Liver (tissue), 9 donors: ENCODE results near the gene STRBP. TPM values are rescaled to one million over a fixed set of nuclear protein-coding genes. Genes with fewer than 3 reads are reported as not detected.

Source experiments
- DNase-seq: peaks from one replicate; pipeline ENCODE4 v3.0.0-alpha.2; 2017; ENCODE audit warnings: low spot score
- H3K27ac ChIP-seq, 2 donors: one replicate each; pipeline ENCODE4 v1.7.0; 2013; ENCODE audit warnings: inconsistent platforms in 2 of 2, low read length in 2 of 2, control low read depth in 1 of 2, low read depth in 1 of 2, mild to moderate bottlenecking in 1 of 2
- H3K27me3 ChIP-seq, 4 donors: one replicate each; pipeline versions ENCODE4 v1.6.1 to v1.7.0; 2013; ENCODE audit warnings: low read length in 3 of 4, inconsistent platforms in 1 of 4, mild to moderate bottlenecking in 1 of 4, moderate library complexity in 1 of 4; ENCODE audit not compliant: control insufficient read depth in 4 of 4, insufficient read depth in 4 of 4
- H3K36me3 ChIP-seq, 4 donors: one replicate each; pipeline versions ENCODE4 v1.6.1 to v1.7.0; 2013; ENCODE audit warnings: low read length in 3 of 4, mild to moderate bottlenecking in 3 of 4, low read depth in 1 of 4, moderate library complexity in 1 of 4; ENCODE audit not compliant: control insufficient read depth in 4 of 4, insufficient read depth in 3 of 4
- H3K4me1 ChIP-seq, 4 donors: one replicate each; pipeline versions ENCODE4 v1.6.1 to v1.7.0; 2013; ENCODE audit warnings: low read length in 3 of 4, mild to moderate bottlenecking in 3 of 4, moderate library complexity in 1 of 4; ENCODE audit not compliant: control insufficient read depth in 4 of 4, insufficient read depth in 4 of 4
- H3K4me3 ChIP-seq, 3 donors: one replicate each; pipeline versions ENCODE4 v1.6.1 to v1.7.0; 2013; ENCODE audit warnings: low read length in 3 of 3, control low read depth in 1 of 3, low read depth in 1 of 3, mild to moderate bottlenecking in 1 of 3
- H3K9ac ChIP-seq, 2 donors: one replicate each; pipeline ENCODE4 v1.7.0; 2013; ENCODE audit warnings: low read length in 2 of 2, mild to moderate bottlenecking in 2 of 2, moderate library complexity in 2 of 2, control low read depth in 1 of 2, low read depth in 1 of 2
- H3K9me3 ChIP-seq, 4 donors: one replicate each; pipeline versions ENCODE4 v1.6.1 to v1.7.0; 2013; ENCODE audit warnings: low read length in 3 of 4; ENCODE audit not compliant: control insufficient read depth in 4 of 4
- ATF3 ChIP-seq: IDR thresholded peaks from 2 replicates; pipeline ENCODE4 v1.6.1; 2016; ENCODE audit warnings: antibody characterized with exemption
- CTCF ChIP-seq: fragments of 150-350 bp; IDR thresholded peaks from 2 replicates; pipeline ENCODE4 v1.5.1; 2017; ENCODE audit warnings: improper control_type of control experiment, low read depth, low read length; ENCODE audit not compliant: missing input control
- EGR1 ChIP-seq, 2 donors: IDR thresholded peaks; 2 replicates each; pipeline ENCODE4 v1.6.1; 2016 to 2018; ENCODE audit warnings: antibody characterized with exemption in 2 of 2, low read depth in 2 of 2
- FOXA1 ChIP-seq: IDR thresholded peaks from 2 replicates; pipeline ENCODE4 v1.6.1; 2016; ENCODE audit warnings: antibody characterized with exemption
- FOXA2 ChIP-seq: IDR thresholded peaks from 2 replicates; pipeline ENCODE4 v1.6.1; 2016; ENCODE audit warnings: antibody characterized with exemption
- GABPA ChIP-seq, 2 donors: IDR thresholded peaks in 1 of 2; conservative IDR thresholded peaks in 1 of 2; 2 replicates each; pipeline ENCODE4 v1.6.1; 2016; ENCODE audit warnings: antibody characterized with exemption in 2 of 2, mild to moderate bottlenecking in 1 of 2, moderate library complexity in 1 of 2
- HNF4A ChIP-seq, 2 donors: conservative IDR thresholded peaks; 2 replicates each; pipeline ENCODE4 v1.6.1; 2016; ENCODE audit warnings: antibody characterized with exemption in 2 of 2, mild to moderate bottlenecking in 2 of 2
- HNF4G ChIP-seq: IDR thresholded peaks from 2 replicates; pipeline ENCODE4 v1.6.1; 2016; ENCODE audit warnings: antibody characterized with exemption
- JUND ChIP-seq, 2 donors: IDR thresholded peaks; 2 replicates each; pipeline ENCODE4 v1.6.1; 2016; ENCODE audit warnings: antibody characterized with exemption in 2 of 2
- MAX ChIP-seq: IDR thresholded peaks from 2 replicates; pipeline ENCODE4 v1.6.1; 2016; ENCODE audit warnings: antibody characterized with exemption
- NR2F2 ChIP-seq: IDR thresholded peaks from 2 replicates; pipeline ENCODE4 v1.6.1; 2016; ENCODE audit warnings: antibody characterized with exemption
- RAD21 ChIP-seq, 2 donors: IDR thresholded peaks; 2 replicates each; pipeline ENCODE4 v1.6.1; 2016; ENCODE audit warnings: antibody characterized with exemption in 2 of 2, mild to moderate bottlenecking in 2 of 2
- REST ChIP-seq: IDR thresholded peaks from 2 replicates; pipeline ENCODE4 v1.6.1; 2016; ENCODE audit warnings: antibody characterized with exemption, mild to moderate bottlenecking
- RXRA ChIP-seq, 2 donors: IDR thresholded peaks; 2 replicates each; pipeline ENCODE4 v1.6.1; 2017 to 2018; ENCODE audit warnings: antibody characterized with exemption in 2 of 2, mild to moderate bottlenecking in 1 of 2
- SP1 ChIP-seq: IDR thresholded peaks from 2 replicates; pipeline ENCODE4 v1.6.1; 2018; ENCODE audit warnings: antibody characterized with exemption, mild to moderate bottlenecking
- TAF1 ChIP-seq: conservative IDR thresholded peaks from 2 replicates; pipeline ENCODE4 v1.6.1; 2016; ENCODE audit warnings: antibody characterized with exemption, mild to moderate bottlenecking
- YY1 ChIP-seq: IDR thresholded peaks from 2 replicates; pipeline ENCODE4 v1.6.1; 2016; ENCODE audit warnings: antibody characterized with exemption, mild to moderate bottlenecking
- WGBS: extraction: QIAGEN DNeasy Blood & Tissue Kit; methylation state at CpG from one replicate; pipeline ENCODE4 v1.1.7; 2013; 5-methylcytosine and 5-hydroxymethylcytosine counted together
- polyA plus RNA-seq, 2 donors: library from polyadenylated mRNA; stranded (reverse) in 1 of 2; unstranded in 1 of 2; fragments of 200-250 nt in 1 of 2; fragments of >200 nt in 1 of 2; fragmentation: Nextera tagmentation in 1 of 2; extraction: Ambion mirVana in 1 of 2; gene quantifications; one replicate each; pipeline versions ENCODE4 v1.2.1 to v1.2.3, GENCODE V29; 2013 to 2015
- total RNA-seq, 2 donors: library from RNA; depleted of rRNA; stranded (reverse); fragments of >200 nt; gene quantifications; one replicate each; pipeline ENCODE4 v1.2.3, GENCODE V29; 2014
- TF ChIP-seq, protein P1 (sequence below): IDR thresholded peaks from 2 replicates; pipeline ENCODE4 v1.6.1; 2016; ENCODE audit warnings: antibody characterized with exemption
- donor health status: healthy.
- donor health status: healthy.
- donor health status: healthy.
- donor health status: healthy.
- donor health status: healthy.

Gene STRBP
- total and polyA plus RNA-seq, 4 donors = 4.3 to 17.2 (median 8.5) TPM

DNA sequence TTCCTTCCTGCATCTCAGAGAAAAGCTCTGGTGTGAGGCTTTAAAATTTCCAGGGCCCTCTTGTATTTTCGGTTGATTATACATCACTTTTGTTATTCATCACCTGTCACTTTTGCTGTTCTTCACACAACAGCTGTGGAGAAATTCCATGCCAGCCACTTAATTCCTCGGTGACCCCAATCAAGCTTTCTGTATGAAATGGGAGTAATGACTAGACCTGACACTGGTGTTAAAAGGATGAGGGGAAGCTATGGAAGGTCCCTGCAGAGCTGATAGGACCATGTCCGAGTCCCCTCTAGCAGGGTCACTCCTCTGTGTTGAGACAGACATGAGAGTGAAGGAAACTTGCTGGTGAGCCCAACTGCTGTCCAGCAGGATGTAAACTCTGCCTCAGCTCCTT is 175.2 kb downstream of the STRBP start:
- Histone ChIP-seq H3K4me3 (no peak overlapping the region), H3K9ac (no peak overlapping the region), H3K27me3 (no peaks in the 10 kb centered on the region), H3K9me3 (no peaks in the 10 kb centered on the region), H3K4me1 (peaks cover 0 to 13% (median 2%) of the 10 kb centered on the region in 4 donors), H3K27ac (no peak overlapping the region), H3K36me3 (peaks cover 4 to 34% (median 12%) of the 10 kb centered on the region in 4 donors)
- DNase-seq = no peak
- 94% methylated on average over 3 of the region's 3 CpGs for WGBS
- TF ChIP-seq REST (no peak), TAF1 (no peak), HNF4A (conservative IDR thresholded peaks at IDR 0.05) (no peak), EGR1 (IDR thresholded peaks at IDR 0.05; ENCODE audit: low read depth in 2 of 2) (no peak), JUND (IDR thresholded peaks at IDR 0.05) (no peak), MAX (no peak), RXRA (IDR thresholded peaks at IDR 0.05) (no peak), RAD21 (IDR thresholded peaks at IDR 0.05) (no peak), NR2F2 (no peak), ATF3 (no peak), CTCF (no peak), FOXA1 (no peak), SP1 (no peak), YY1 (no peak), GABPA (IDR thresholded peaks at IDR 0.05 in 1 of 2, conservative IDR thresholded peaks at IDR 0.05 in 1 of 2) (no peak), HNF4G (no peak), FOXA2 (no peak)
- TF ChIP-seq, protein P1, sequence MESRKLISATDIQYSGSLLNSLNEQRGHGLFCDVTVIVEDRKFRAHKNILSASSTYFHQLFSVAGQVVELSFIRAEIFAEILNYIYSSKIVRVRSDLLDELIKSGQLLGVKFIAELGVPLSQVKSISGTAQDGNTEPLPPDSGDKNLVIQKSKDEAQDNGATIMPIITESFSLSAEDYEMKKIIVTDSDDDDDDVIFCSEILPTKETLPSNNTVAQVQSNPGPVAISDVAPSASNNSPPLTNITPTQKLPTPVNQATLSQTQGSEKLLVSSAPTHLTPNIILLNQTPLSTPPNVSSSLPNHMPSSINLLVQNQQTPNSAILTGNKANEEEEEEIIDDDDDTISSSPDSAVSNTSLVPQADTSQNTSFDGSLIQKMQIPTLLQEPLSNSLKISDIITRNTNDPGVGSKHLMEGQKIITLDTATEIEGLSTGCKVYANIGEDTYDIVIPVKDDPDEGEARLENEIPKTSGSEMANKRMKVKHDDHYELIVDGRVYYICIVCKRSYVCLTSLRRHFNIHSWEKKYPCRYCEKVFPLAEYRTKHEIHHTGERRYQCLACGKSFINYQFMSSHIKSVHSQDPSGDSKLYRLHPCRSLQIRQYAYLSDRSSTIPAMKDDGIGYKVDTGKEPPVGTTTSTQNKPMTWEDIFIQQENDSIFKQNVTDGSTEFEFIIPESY = no peak
